ENCODE measurements around the gene ESPN. TPM values are rescaled to one million over a fixed set of nuclear protein-coding genes. Genes with fewer than 3 reads are reported as not detected.
"Not testable (repeated sequence)": the region's sequence is repeated elsewhere in the genome, so short reads cannot be mapped to it uniquely, and the experiment has no call there.

Gene ESPN
- polyA plus RNA-seq, 1 donor (not counting 4 experiments of a cell fraction or from before 2014, with no cell fraction given): 0.47 TPM

- Histone ChIP-seq H3K9ac (ENCODE audit: control insufficient read depth, extremely low read depth, insufficient read depth, low read length) (peak within 1 kb of the TSS; percentile 88), H3K9me1 (ENCODE audit: control insufficient read depth, extremely low read depth, insufficient read depth, low read length) (no peaks in the 10 kb centered on the region), H3K27ac (ENCODE audit: control insufficient read depth, insufficient read depth, low read length) (peak within 1 kb of the TSS; percentile 91), H3K4me1 (ENCODE audit: control insufficient read depth, extremely low read depth, insufficient read depth, low read length) (peaks cover 22% of the 10 kb centered on the region), H2AFZ (ENCODE audit: control insufficient read depth, low read length) (peak within 1 kb of the TSS; percentile 67), H3K9me3 (ENCODE audit: control insufficient read depth, low read depth, low read length) (no peaks in the 10 kb centered on the region), H3K27me3 (ENCODE audit: control insufficient read depth, extremely low read depth, insufficient read depth, low read length) (no peaks in the 10 kb centered on the region), H4K20me1 (ENCODE audit: control insufficient read depth, extremely low read depth, insufficient read depth, low read length) (peaks cover 3% of the 10 kb centered on the region), H3K4me3 (ENCODE audit: control insufficient read depth in 2 of 3, extremely low read depth in 1 of 3, insufficient read depth in 2 of 3, low read depth in 1 of 3, low read length in 3 of 3) (peak within 1 kb of the TSS; percentile 59 to 97 (median 86)), H3K79me2 (ENCODE audit: control insufficient read depth, insufficient read depth, low read length) (peaks cover 39% of the 10 kb centered on the region), H3K36me3 (ENCODE audit: control insufficient read depth in 2 of 2, extremely low read depth in 1 of 2, insufficient read depth in 2 of 2, low read length in 2 of 2) (no peaks in the 10 kb centered on the region), H3K4me2 (ENCODE audit: control insufficient read depth, extremely low read depth, insufficient read depth, low read depth, low read length) (peak within 1 kb of the TSS; percentile 98)
- no peak for FAIRE-seq
- dilution Hi-C loops (cut with MboI; ENCODE audit: extremely low pct_ligation_motif_present, low sequenced_read_pairs): no loop called here
- TF ChIP-seq CTCF (optimal IDR thresholded peaks at IDR 0.05 in 1 of 3, IDR thresholded peaks at IDR 0.05 in 1 of 3, conservative IDR thresholded peaks at IDR 0.05 in 1 of 3; ENCODE audit: extremely low read depth in 1 of 3, insufficient read depth in 2 of 3, low read length in 3 of 3) (peak; percentile 13 to 47 (median 36)), EZH2 (IDR thresholded peaks at IDR 0.05; ENCODE audit: low read length) (no peak)
- no peak for DNase-seq (ENCODE audit: low read depth, low spot score)
These were observed 31.0 kb upstream of the ESPN start, which contains the start of gene ACOT7 for GRCh38 chr1:6393400-6394187. Gene ACOT7, minus strand, starts transcription at chr1:6393767. Its CDS starts 368 bp downstream, at chr1:6393399.

GRCh38 chr1:6395130-6395529 lies 29.4 kb upstream of the ESPN start:
- H3K9me1 ChIP-seq (ENCODE audit: control insufficient read depth, extremely low read depth, insufficient read depth, low read length); H3K36me3 ChIP-seq (ENCODE audit: control insufficient read depth in 2 of 2, extremely low read depth in 1 of 2, insufficient read depth in 2 of 2, low read length in 2 of 2); H4K20me1 ChIP-seq (ENCODE audit: control insufficient read depth, extremely low read depth, insufficient read depth, low read length); H3K27me3 ChIP-seq (ENCODE audit: control insufficient read depth, extremely low read depth, insufficient read depth, low read length); H2AFZ ChIP-seq (ENCODE audit: control insufficient read depth, low read length); H3K4me3 ChIP-seq (ENCODE audit: control insufficient read depth in 2 of 3, extremely low read depth in 1 of 3, insufficient read depth in 2 of 3, low read depth in 1 of 3, low read length in 3 of 3); H3K9ac ChIP-seq (ENCODE audit: control insufficient read depth, extremely low read depth, insufficient read depth, low read length); H3K4me2 ChIP-seq (ENCODE audit: control insufficient read depth, extremely low read depth, insufficient read depth, low read depth, low read length); H3K27ac ChIP-seq (ENCODE audit: control insufficient read depth, insufficient read depth, low read length); FAIRE-seq; H3K9me3 ChIP-seq (ENCODE audit: control insufficient read depth, low read depth, low read length); dilution Hi-C loops (cut with MboI; ENCODE audit: extremely low pct_ligation_motif_present, low sequenced_read_pairs); DNase-seq (ENCODE audit: low read depth, low spot score): not testable (repeated sequence)
- H3K4me1 ChIP-seq (ENCODE audit: control insufficient read depth, extremely low read depth, insufficient read depth, low read length): peaks cover 20% of the 10 kb centered on the region
- peaks cover 27% of the 10 kb centered on the region for H3K79me2 ChIP-seq (ENCODE audit: control insufficient read depth, insufficient read depth, low read length)

- Histone ChIP-seq H3K4me1 (ENCODE audit: control insufficient read depth, extremely low read depth, insufficient read depth, low read length) (peaks cover 20% of the 10 kb centered on the region), H3K79me2 (ENCODE audit: control insufficient read depth, insufficient read depth, low read length) (peaks cover 20% of the 10 kb centered on the region)
- H2AFZ ChIP-seq (ENCODE audit: control insufficient read depth, low read length); H3K36me3 ChIP-seq (ENCODE audit: control insufficient read depth in 2 of 2, extremely low read depth in 1 of 2, insufficient read depth in 2 of 2, low read length in 2 of 2); H4K20me1 ChIP-seq (ENCODE audit: control insufficient read depth, extremely low read depth, insufficient read depth, low read length); dilution Hi-C loops (cut with MboI; ENCODE audit: extremely low pct_ligation_motif_present, low sequenced_read_pairs); H3K4me2 ChIP-seq (ENCODE audit: control insufficient read depth, extremely low read depth, insufficient read depth, low read depth, low read length); DNase-seq (ENCODE audit: low read depth, low spot score); H3K27me3 ChIP-seq (ENCODE audit: control insufficient read depth, extremely low read depth, insufficient read depth, low read length); H3K9me3 ChIP-seq (ENCODE audit: control insufficient read depth, low read depth, low read length); H3K9me1 ChIP-seq (ENCODE audit: control insufficient read depth, extremely low read depth, insufficient read depth, low read length); FAIRE-seq; H3K27ac ChIP-seq (ENCODE audit: control insufficient read depth, insufficient read depth, low read length); H3K9ac ChIP-seq (ENCODE audit: control insufficient read depth, extremely low read depth, insufficient read depth, low read length); H3K4me3 ChIP-seq (ENCODE audit: control insufficient read depth in 2 of 3, extremely low read depth in 1 of 3, insufficient read depth in 2 of 3, low read depth in 1 of 3, low read length in 3 of 3): not testable (repeated sequence)
These were observed 28.8 kb upstream of the ESPN start for GRCh38 chr1:6395781-6396244.
